GM23338 (cell line): ENCODE data around the gene ATN1. TPM values are rescaled to one million over a fixed set of nuclear protein-coding genes. Genes with fewer than 3 reads are reported as not detected.

ENCODE experiments used
- ATAC-seq: fragments of 200-7000 bp; cut with Tn5 transposase; 3 replicates; pipeline ENCODE4 v1.9.1; 2020
- DNase-seq: peaks from one replicate; pipeline ENCODE4 v3.0.0-alpha.2; 2015; ENCODE audit warnings: low spot score
- H2AFZ ChIP-seq: fragments of 200-600 bp; sonication (generic); 2 replicates; pipeline ENCODE4 v1.8.0; 2016; ENCODE audit warnings: antibody characterized with exemption, mild to moderate bottlenecking, moderate library complexity
- H3F3A ChIP-seq: fragments of 200-600 bp; sonication (generic); replicated peaks from 2 replicates; pipeline ENCODE4 v1.8.0; 2017; ENCODE audit warnings: antibody characterized with exemption, mixed run types, low read depth
- H3K27ac ChIP-seq: fragments of 200-600 bp; sonication (generic); 2 replicates; pipeline ENCODE4 v1.6.1; 2016; ENCODE audit warnings: low read depth
- H3K27me3 ChIP-seq: fragments of 200-600 bp; sonication (generic); 2 replicates; pipeline ENCODE4 v1.8.0; 2016; ENCODE audit warnings: mild to moderate bottlenecking, mixed run types, moderate library complexity; ENCODE audit not compliant: insufficient read depth
- H3K36me3 ChIP-seq: fragments of 200-600 bp; sonication (generic); 2 replicates; pipeline ENCODE4 v1.8.0; 2016; ENCODE audit warnings: mild to moderate bottlenecking; ENCODE audit not compliant: insufficient read depth
- H3K4me1 ChIP-seq: fragments of 200-600 bp; sonication (generic); 2 replicates; pipeline ENCODE4 v1.8.0; 2016; ENCODE audit warnings: mild to moderate bottlenecking, moderate library complexity; ENCODE audit not compliant: insufficient read depth
- H3K4me2 ChIP-seq: fragments of 200-600 bp; sonication (generic); 2 replicates; pipeline ENCODE4 v1.7.1; 2017; ENCODE audit warnings: mixed run types
- H3K4me3 ChIP-seq: fragments of 200-600 bp; sonication (generic); 2 replicates; pipeline ENCODE4 v1.6.1; 2016; ENCODE audit warnings: mixed run types
- H3K79me2 ChIP-seq: fragments of 200-600 bp; sonication (generic); replicated peaks from 2 replicates; pipeline ENCODE4 v1.8.0; 2017; ENCODE audit warnings: mild to moderate bottlenecking; ENCODE audit not compliant: insufficient read depth
- H3K9me2 ChIP-seq: fragments of 200-600 bp; sonication (generic); 2 replicates; pipeline ENCODE4 v1.8.0; 2017; ENCODE audit not compliant: insufficient read depth
- H4K20me1 ChIP-seq: fragments of 200-600 bp; sonication (generic); replicated peaks from 2 replicates; pipeline ENCODE4 v1.8.0; 2017; ENCODE audit warnings: mild to moderate bottlenecking; ENCODE audit not compliant: insufficient read depth
- H3K27ac Mint-ChIP-seq: 2 replicates; pipeline ENCODE4 v1.8.0; 2020; ENCODE audit warnings: inconsistent platforms, mild to moderate bottlenecking, moderate library complexity, mixed read lengths
- H3K27me3 Mint-ChIP-seq: 3 replicates; pipeline ENCODE4 v1.8.0; 2022; ENCODE audit warnings: low read depth, mild to moderate bottlenecking, moderate library complexity, mixed read lengths, inconsistent platforms; ENCODE audit not compliant: insufficient read depth, poor library complexity
- H3K36me3 Mint-ChIP-seq: 3 replicates; pipeline ENCODE4 v1.8.0; 2021; ENCODE audit warnings: low read depth, mild to moderate bottlenecking, inconsistent platforms, moderate library complexity, mixed read lengths
- H3K4me1 Mint-ChIP-seq: 3 replicates; pipeline ENCODE4 v1.8.0; 2020; ENCODE audit warnings: mild to moderate bottlenecking, inconsistent platforms, mixed read lengths
- H3K4me3 Mint-ChIP-seq: 3 replicates; pipeline ENCODE4 v1.8.0; 2021; ENCODE audit warnings: moderate library complexity, mild to moderate bottlenecking, inconsistent platforms, mixed read lengths
- H3K9me3 Mint-ChIP-seq: 3 replicates; pipeline ENCODE4 v1.8.0; 2020; ENCODE audit warnings: moderate library complexity, mild to moderate bottlenecking, inconsistent platforms, mixed read lengths
- CREB1 ChIP-seq: fragments of 250-450 bp; sonication (Bioruptor Pico); IDR thresholded peaks from 2 replicates; pipeline ENCODE4 v1.5.0; 2020; ENCODE audit warnings: low read depth, mild to moderate bottlenecking, moderate library complexity
- EZH2 ChIP-seq: fragments of 200-600 bp; sonication (generic); IDR thresholded peaks from one replicate; pipeline ENCODE4 v1.8.0; 2017; ENCODE audit warnings: antibody characterized with exemption, mild to moderate bottlenecking, low read depth; ENCODE audit not compliant: unreplicated experiment
- EZH2phosphoT487 ChIP-seq: fragments of 200-600 bp; sonication (generic); IDR thresholded peaks from one replicate; pipeline ENCODE4 v1.8.1; 2018; ENCODE audit warnings: antibody characterized with exemption; ENCODE audit not compliant: unreplicated experiment
- JUNB ChIP-seq: IDR thresholded peaks from one replicate; pipeline ENCODE4 v1.6.1; 2016; ENCODE audit warnings: antibody characterized with exemption; ENCODE audit not compliant: unreplicated experiment
- NANOG ChIP-seq: IDR thresholded peaks from 2 replicates; pipeline ENCODE4 v1.6.1; 2016; ENCODE audit warnings: antibody characterized with exemption, borderline replicate concordance
- POLR2AphosphoS5 ChIP-seq: IDR thresholded peaks from 2 replicates; pipeline ENCODE4 v1.6.1; 2016; ENCODE audit warnings: antibody characterized with exemption, low read depth
- STAT1 ChIP-seq: IDR thresholded peaks from one replicate; pipeline ENCODE4 v1.6.1; 2016; ENCODE audit warnings: antibody characterized with exemption; ENCODE audit not compliant: unreplicated experiment
- ZNF114 ChIP-seq: fragments of 250-450 bp; sonication (Bioruptor Pico); IDR thresholded peaks from 2 replicates; pipeline ENCODE4 v1.5.0; 2020; ENCODE audit warnings: mild to moderate bottlenecking, moderate library complexity
- ZNF331 ChIP-seq: fragments of 250-450 bp; sonication (Bioruptor Pico); IDR thresholded peaks from 2 replicates; pipeline ENCODE4 v1.5.0; 2020; ENCODE audit warnings: low read depth, mild to moderate bottlenecking, moderate library complexity
- polyA plus RNA-seq: library from polyadenylated mRNA; unstranded; fragments of >200 nt; fragmentation: Nextera tagmentation; extraction: Ambion mirVana; gene quantifications from 2 replicates; pipeline ENCODE4 v1.2.1, GENCODE V29; 2016
- total RNA-seq: library from RNA; depleted of rRNA; stranded (reverse); fragments of >200 nt; shearing (Covaris generic); gene quantifications from 2 replicates; pipeline ENCODE4 v1.2.3, GENCODE V29; 2014
- TF ChIP-seq, protein P1 (sequence below): IDR thresholded peaks from 2 replicates; pipeline ENCODE4 v1.6.1; 2016; ENCODE audit warnings: antibody characterized with exemption
- TF ChIP-seq, protein P2 (sequence below), 2 experiments: fragments of 200-600 bp in 1 of 2; sonication (generic) in 1 of 2; conservative IDR thresholded peaks; 2 replicates each; pipeline versions ENCODE4 v1.5.1 to v1.6.1; 2016 to 2017; ENCODE audit warnings: antibody characterized with exemption in 2 of 2, low read depth in 2 of 2, mild to moderate bottlenecking in 2 of 2, moderate library complexity in 1 of 2
- TF ChIP-seq, protein P3 (sequence below): IDR thresholded peaks from one replicate; pipeline ENCODE4 v1.6.1; 2018; ENCODE audit warnings: antibody characterized with exemption; ENCODE audit not compliant: unreplicated experiment
- TF ChIP-seq, protein P4 (sequence below): fragments of 250-450 bp; sonication (Bioruptor Pico); IDR thresholded peaks from 2 replicates; pipeline ENCODE4 v1.5.0; 2020; ENCODE audit warnings: mild to moderate bottlenecking, moderate library complexity

The ATN1 gene
- total and polyA plus RNA-seq, 2 experiments from 2014 or later, result 27.2 to 49.6 TPM

DNA sequence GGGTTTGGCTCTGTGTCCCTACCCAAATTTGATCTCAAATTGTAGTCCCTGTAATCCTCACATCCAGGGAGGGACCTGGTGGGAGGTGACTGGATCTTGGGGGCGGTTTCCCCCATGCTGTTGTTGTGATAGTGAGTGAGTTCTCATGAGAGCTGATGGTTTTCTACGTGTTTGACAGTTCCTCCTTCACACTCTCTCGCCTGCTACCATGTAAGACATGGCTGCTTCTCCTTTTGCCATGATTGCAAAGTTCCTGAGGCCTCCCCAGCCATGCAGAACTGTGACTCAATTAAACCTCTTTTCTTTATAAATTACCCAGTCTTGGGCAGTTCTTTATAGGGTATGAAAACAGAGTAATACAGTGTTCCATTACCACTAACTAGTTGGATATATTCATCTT lies 33.4 kb upstream of the ATN1 start:
- Histone ChIP-seq H3K9me2 (no peaks in the 10 kb centered on the region), H2AFZ (no peak overlapping the region), H3K4me2 (no peak overlapping the region), H3K4me1 (0 out of 2 replicates have a peak, but pooled peaks cover 6% of the 10 kb centered on the region), H3K79me2 (no peaks in the 10 kb centered on the region), H3K27me3 (no peaks in the 10 kb centered on the region), H4K20me1 (no peaks in the 10 kb centered on the region), H3K4me3 (no peak overlapping the region), H3K27ac (no peak overlapping the region), H3K36me3 (no peaks in the 10 kb centered on the region), H3F3A (peaks cover 16% of the 10 kb centered on the region)
- Mint-ChIP-seq H3K4me1 (peaks cover 9% of the 10 kb centered on the region; the same call in 2 of the 3 replicates), H3K27me3 (peaks cover 18% of the 10 kb centered on the region), H3K36me3 (no peaks in the 10 kb centered on the region), H3K4me3 (no peak overlapping the region), H3K9me3 (no peaks in the 10 kb centered on the region; the same call in 1 of the 3 replicates), H3K27ac (no peak overlapping the region)
- ATAC-seq, result no peak
- no peak for DNase-seq
- TF ChIP-seq ZNF331 (no peak), CREB1 (CRISPR knock-in tag) (no peak), EZH2phosphoT487 (no peak), POLR2AphosphoS5 (no peak), STAT1 (no peak), JUNB (no peak), NANOG (no peak), ZNF114 (CRISPR knock-in tag) (no peak), EZH2 (no peak)
- TF ChIP-seq, protein P1, sequence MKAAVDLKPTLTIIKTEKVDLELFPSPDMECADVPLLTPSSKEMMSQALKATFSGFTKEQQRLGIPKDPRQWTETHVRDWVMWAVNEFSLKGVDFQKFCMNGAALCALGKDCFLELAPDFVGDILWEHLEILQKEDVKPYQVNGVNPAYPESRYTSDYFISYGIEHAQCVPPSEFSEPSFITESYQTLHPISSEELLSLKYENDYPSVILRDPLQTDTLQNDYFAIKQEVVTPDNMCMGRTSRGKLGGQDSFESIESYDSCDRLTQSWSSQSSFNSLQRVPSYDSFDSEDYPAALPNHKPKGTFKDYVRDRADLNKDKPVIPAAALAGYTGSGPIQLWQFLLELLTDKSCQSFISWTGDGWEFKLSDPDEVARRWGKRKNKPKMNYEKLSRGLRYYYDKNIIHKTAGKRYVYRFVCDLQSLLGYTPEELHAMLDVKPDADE, result no peak
- TF ChIP-seq, protein P2, sequence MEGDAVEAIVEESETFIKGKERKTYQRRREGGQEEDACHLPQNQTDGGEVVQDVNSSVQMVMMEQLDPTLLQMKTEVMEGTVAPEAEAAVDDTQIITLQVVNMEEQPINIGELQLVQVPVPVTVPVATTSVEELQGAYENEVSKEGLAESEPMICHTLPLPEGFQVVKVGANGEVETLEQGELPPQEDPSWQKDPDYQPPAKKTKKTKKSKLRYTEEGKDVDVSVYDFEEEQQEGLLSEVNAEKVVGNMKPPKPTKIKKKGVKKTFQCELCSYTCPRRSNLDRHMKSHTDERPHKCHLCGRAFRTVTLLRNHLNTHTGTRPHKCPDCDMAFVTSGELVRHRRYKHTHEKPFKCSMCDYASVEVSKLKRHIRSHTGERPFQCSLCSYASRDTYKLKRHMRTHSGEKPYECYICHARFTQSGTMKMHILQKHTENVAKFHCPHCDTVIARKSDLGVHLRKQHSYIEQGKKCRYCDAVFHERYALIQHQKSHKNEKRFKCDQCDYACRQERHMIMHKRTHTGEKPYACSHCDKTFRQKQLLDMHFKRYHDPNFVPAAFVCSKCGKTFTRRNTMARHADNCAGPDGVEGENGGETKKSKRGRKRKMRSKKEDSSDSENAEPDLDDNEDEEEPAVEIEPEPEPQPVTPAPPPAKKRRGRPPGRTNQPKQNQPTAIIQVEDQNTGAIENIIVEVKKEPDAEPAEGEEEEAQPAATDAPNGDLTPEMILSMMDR (conservative IDR thresholded peaks at IDR 0.05; ENCODE audit: low read depth in 2 of 2), result no peak
- TF ChIP-seq, protein P3, sequence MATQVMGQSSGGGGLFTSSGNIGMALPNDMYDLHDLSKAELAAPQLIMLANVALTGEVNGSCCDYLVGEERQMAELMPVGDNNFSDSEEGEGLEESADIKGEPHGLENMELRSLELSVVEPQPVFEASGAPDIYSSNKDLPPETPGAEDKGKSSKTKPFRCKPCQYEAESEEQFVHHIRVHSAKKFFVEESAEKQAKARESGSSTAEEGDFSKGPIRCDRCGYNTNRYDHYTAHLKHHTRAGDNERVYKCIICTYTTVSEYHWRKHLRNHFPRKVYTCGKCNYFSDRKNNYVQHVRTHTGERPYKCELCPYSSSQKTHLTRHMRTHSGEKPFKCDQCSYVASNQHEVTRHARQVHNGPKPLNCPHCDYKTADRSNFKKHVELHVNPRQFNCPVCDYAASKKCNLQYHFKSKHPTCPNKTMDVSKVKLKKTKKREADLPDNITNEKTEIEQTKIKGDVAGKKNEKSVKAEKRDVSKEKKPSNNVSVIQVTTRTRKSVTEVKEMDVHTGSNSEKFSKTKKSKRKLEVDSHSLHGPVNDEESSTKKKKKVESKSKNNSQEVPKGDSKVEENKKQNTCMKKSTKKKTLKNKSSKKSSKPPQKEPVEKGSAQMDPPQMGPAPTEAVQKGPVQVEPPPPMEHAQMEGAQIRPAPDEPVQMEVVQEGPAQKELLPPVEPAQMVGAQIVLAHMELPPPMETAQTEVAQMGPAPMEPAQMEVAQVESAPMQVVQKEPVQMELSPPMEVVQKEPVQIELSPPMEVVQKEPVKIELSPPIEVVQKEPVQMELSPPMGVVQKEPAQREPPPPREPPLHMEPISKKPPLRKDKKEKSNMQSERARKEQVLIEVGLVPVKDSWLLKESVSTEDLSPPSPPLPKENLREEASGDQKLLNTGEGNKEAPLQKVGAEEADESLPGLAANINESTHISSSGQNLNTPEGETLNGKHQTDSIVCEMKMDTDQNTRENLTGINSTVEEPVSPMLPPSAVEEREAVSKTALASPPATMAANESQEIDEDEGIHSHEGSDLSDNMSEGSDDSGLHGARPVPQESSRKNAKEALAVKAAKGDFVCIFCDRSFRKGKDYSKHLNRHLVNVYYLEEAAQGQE, result no peak
- TF ChIP-seq, protein P4, sequence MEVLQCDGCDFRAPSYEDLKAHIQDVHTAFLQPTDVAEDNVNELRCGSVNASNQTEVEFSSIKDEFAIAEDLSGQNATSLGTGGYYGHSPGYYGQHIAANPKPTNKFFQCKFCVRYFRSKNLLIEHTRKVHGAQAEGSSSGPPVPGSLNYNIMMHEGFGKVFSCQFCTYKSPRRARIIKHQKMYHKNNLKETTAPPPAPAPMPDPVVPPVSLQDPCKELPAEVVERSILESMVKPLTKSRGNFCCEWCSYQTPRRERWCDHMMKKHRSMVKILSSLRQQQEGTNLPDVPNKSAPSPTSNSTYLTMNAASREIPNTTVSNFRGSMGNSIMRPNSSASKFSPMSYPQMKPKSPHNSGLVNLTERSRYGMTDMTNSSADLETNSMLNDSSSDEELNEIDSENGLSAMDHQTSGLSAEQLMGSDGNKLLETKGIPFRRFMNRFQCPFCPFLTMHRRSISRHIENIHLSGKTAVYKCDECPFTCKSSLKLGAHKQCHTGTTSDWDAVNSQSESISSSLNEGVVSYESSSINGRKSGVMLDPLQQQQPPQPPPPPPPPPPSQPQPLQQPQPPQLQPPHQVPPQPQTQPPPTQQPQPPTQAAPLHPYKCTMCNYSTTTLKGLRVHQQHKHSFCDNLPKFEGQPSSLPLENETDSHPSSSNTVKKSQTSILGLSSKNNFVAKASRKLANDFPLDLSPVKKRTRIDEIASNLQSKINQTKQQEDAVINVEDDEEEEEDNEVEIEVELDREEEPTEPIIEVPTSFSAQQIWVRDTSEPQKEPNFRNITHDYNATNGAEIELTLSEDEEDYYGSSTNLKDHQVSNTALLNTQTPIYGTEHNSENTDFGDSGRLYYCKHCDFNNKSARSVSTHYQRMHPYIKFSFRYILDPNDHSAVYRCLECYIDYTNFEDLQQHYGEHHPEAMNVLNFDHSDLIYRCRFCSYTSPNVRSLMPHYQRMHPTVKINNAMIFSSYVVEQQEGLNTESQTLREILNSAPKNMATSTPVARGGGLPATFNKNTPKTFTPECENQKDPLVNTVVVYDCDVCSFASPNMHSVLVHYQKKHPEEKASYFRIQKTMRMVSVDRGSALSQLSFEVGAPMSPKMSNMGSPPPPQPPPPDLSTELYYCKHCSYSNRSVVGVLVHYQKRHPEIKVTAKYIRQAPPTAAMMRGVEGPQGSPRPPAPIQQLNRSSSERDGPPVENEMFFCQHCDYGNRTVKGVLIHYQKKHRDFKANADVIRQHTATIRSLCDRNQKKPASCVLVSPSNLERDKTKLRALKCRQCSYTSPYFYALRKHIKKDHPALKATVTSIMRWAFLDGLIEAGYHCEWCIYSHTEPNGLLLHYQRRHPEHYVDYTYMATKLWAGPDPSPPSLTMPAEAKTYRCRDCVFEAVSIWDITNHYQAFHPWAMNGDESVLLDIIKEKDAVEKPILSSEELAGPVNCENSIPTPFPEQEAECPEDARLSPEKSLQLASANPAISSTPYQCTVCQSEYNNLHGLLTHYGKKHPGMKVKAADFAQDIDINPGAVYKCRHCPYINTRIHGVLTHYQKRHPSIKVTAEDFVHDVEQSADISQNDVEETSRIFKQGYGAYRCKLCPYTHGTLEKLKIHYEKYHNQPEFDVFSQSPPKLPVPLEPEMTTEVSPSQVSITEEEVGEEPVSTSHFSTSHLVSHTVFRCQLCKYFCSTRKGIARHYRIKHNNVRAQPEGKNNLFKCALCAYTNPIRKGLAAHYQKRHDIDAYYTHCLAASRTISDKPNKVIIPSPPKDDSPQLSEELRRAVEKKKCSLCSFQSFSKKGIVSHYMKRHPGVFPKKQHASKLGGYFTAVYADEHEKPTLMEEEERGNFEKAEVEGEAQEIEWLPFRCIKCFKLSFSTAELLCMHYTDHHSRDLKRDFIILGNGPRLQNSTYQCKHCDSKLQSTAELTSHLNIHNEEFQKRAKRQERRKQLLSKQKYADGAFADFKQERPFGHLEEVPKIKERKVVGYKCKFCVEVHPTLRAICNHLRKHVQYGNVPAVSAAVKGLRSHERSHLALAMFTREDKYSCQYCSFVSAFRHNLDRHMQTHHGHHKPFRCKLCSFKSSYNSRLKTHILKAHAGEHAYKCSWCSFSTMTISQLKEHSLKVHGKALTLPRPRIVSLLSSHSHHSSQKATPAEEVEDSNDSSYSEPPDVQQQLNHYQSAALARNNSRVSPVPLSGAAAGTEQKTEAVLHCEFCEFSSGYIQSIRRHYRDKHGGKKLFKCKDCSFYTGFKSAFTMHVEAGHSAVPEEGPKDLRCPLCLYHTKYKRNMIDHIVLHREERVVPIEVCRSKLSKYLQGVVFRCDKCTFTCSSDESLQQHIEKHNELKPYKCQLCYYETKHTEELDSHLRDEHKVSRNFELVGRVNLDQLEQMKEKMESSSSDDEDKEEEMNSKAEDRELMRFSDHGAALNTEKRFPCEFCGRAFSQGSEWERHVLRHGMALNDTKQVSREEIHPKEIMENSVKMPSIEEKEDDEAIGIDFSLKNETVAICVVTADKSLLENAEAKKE (CRISPR knock-in tag), result no peak
